GM10266 (cell line): ENCODE results near the gene MAPK13.

ENCODE experiments used
- DNase-seq: peaks from one replicate; pipeline ENCODE4 v3.0.0; 2012; ENCODE audit errors: extremely low spot score
- CTCF ChIP-seq: IDR thresholded peaks from 2 replicates; pipeline ENCODE4 v1.5.1; 2012; ENCODE audit warnings: mild to moderate bottlenecking, low read depth; ENCODE audit not compliant: control insufficient read depth, insufficient read depth; ENCODE audit errors: missing control alignments

Gene MAPK13

DNA sequence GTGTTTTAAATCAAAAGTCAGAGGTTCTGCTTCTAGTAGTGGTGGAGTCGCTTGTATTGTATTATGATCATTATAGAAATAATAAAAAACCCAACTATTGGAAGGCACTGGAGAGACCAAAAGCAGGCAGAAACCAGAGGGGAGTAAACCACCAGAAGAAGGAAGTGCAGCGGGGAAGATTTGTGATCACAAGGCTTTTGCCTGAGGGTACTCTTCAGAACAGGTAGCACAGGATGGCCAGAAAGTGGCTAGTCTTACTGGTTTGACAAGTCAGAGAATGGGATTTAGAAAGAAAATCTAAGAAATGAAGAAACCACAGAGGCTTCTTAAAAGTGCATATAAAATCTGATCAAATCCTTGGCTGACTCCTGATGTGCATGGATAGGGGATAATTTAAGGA, 24.0 kb downstream of the MAPK13 start:
- no peak for DNase-seq
- no peak for TF ChIP-seq CTCF

GRCh38 chr6:36155662-36156061, 25.3 kb downstream of the MAPK13 start:
- TF ChIP-seq CTCF = no peak
- DNase-seq = no peak

DNA sequence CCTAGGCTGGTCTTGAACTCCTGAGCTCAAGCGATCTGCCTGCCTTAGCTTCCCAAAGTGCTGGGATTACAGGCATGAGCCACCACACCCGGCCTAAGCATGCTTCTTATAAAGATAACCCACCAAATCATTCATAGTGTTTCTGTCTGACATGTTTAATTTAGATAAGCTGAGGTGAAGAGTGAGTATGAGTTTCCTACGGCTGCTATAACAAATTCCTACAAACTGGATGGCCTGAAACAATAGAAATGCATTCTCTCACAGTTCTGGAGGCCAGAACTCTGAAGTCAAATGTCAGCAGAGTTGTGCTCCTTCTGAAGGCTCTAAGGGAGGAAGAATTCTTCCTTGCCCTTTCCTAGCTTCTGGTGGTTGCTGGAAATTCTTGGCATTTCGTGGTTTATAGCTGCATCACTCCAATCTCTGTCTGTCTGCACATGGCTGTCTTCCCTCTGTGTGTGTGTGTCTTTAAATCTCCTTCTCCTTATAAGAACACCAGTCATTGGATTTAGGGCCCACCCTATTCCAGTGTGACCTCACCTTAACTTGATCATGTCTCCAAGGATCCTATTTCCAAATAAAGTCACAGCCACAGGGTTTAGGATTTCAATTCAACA, 29.9 kb downstream of the MAPK13 start:
- TF ChIP-seq CTCF = no peak
- DNase-seq = no peak

DNA sequence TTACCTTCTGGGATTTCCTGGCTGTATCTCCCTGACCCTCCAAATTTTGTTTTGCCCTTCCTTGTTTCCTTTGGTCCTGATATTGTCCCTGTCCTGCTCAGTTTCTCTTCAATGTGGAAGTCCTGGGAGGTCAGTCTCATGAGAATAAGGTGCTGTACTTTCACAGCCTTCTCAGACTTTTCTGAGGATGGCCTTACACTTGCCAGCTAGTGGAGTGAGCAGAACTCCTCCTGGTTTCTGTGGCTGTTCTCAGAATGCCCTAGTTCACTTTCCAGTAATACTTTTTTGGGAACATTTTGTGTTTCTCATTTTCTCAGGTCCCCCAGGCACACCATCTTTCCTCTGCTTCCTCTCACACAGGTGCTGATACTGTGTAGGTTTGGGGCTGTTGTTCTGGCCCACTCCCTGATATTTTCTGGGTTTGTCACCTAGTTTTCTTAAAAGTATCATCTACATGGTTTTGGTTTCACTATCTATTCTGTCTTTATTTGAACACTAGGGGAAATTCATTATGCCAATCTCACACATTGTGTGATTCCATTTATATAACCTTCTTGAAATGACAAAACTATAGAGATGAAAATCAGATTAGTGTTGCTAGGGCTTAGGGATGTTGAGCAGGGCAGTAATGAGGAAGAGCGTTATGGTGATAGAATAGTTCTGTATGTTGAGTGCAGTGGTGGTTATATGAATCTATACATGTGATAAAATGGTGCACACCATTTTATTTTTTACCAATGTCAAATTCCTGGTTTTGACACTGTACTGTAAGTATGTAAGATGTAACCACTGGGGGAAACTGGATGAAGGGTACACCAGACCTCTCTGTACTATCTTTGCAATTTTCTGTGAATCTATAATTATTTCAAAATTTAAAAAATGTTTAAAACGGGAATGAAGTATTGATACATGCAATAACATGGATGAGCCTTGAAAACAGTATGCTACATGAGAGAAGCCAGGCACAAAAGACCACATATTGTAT, 39.0 kb downstream of the MAPK13 start:
- TF ChIP-seq CTCF = no peak
- peak; percentile 21 for DNase-seq

GRCh38 chr6:36170704-36171103, 40.4 kb downstream of the MAPK13 start:
- DNase-seq = no peak
- TF ChIP-seq CTCF = no peak

DNA sequence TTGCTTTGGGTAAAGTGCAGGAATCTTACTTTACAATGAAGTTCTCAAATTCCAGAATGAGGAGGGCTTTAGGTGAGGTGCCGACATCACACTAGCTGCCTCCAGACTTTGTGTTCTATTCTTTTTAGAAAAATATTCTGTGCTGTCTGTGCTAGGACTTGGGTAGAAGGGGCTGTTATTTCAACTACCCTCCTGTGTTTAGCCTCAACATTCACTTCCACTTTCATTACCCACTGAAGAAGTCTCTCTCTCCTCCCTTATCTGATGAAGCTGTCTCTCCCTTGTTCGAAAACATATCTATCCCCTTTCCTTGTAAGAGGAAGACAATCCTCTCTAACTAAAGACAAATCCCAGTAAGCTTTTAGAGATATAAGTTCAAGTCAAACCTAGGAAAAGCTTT, 41.3 kb downstream of the MAPK13 start:
- peak; percentile 25 for DNase-seq
- TF ChIP-seq CTCF = no peak

- DNase-seq = no peak
- TF ChIP-seq CTCF = no peak
Measured at GRCh38 chr6:36177166-36177565, 46.9 kb downstream of the MAPK13 start.
